K562 (cell line): ENCODE measurements around the gene POMGNT1. TPM values are rescaled to one million over a fixed set of nuclear protein-coding genes. Genes with fewer than 3 reads are reported as not detected.

Experiments
- ELF4 ChIP-seq: fragments of 450-650 bp; formaldehyde crosslinking; IDR thresholded peaks from 2 replicates; pipeline ENCODE4 v1.4.0; 2022; ENCODE audit warnings: missing genetic modification characterization
- HDAC6 ChIP-seq: IDR thresholded peaks from 2 replicates; pipeline ENCODE4 v1.6.1; 2012; ENCODE audit warnings: low read depth, mild to moderate bottlenecking, control low read depth, inconsistent platforms, low read length, moderate library complexity
- LARP7 ChIP-seq: fragments of 450-650 bp; IDR thresholded peaks from 2 replicates; pipeline ENCODE4 v1.6.1; 2016
- MCM7 ChIP-seq, 2 experiments: fragments of 450-650 bp; IDR thresholded peaks; 2 replicates each; pipeline ENCODE4 v1.6.1; 2016 to 2018
- NR2C1 ChIP-seq, 2 experiments: fragments of 450-650 bp; IDR thresholded peaks; 2 replicates each; pipeline ENCODE4 v1.6.1; 2017; ENCODE audit warnings: mild to moderate bottlenecking in 2 of 2, antibody characterized with exemption in 1 of 2, inconsistent platforms in 1 of 2, missing compliant biosample characterization in 1 of 2, missing genetic modification characterization in 1 of 2
- PHB ChIP-seq: fragments of 250-450 bp; sonication (Bioruptor Pico); IDR thresholded peaks from 2 replicates; pipeline ENCODE4 v1.5.0; 2021
- TBP ChIP-seq: optimal IDR thresholded peaks from 2 replicates; pipeline ENCODE3; 2011; ENCODE audit warnings: low read depth, low read length, improper control_type of control experiment
- ZBTB26 ChIP-seq: fragments of 450-650 bp; formaldehyde crosslinking; IDR thresholded peaks from 2 replicates; pipeline ENCODE4 v1.4.0; 2022; ENCODE audit warnings: missing genetic modification characterization
- ZNF518B ChIP-seq: fragments of 250-450 bp; sonication (Bioruptor Pico); IDR thresholded peaks from 2 replicates; pipeline ENCODE4 v1.5.0; 2021; ENCODE audit warnings: mild to moderate bottlenecking, moderate library complexity
- ZNF766 ChIP-seq: fragments of 200-800 bp; sonication (Bioruptor generic); conservative IDR thresholded peaks from 2 replicates; pipeline ENCODE4 v1.6.1; 2016; ENCODE audit warnings: missing genetic modification characterization, missing compliant biosample characterization
- polyA plus RNA-seq, 8 experiments: library from polyadenylated mRNA; depleted of rRNA in 4 of 8; stranded (reverse) in 5 of 8; unstranded in 3 of 8; fragments of >200 nt; fragmentation: Nextera tagmentation in 2 of 8; fragmentation: Illumina TruSeq in 1 of 8; extraction: Ambion mirVana in 2 of 8; extraction: Trizol in 1 of 8; gene quantifications; 2 replicates each; pipeline versions ENCODE4 v1.2.1 to v1.2.3, GENCODE V29; 2011 to 2014; ENCODE audit warnings: inconsistent platforms in 1 of 8, missing spikeins in 1 of 8
- total RNA-seq, 7 experiments: library from RNA; depleted of rRNA in 6 of 7; stranded (reverse); fragments of >200 nt in 6 of 7; fragmentation: Illumina TruSeq in 2 of 7; extraction: Trizol in 2 of 7; gene quantifications; 2 replicates each; pipeline versions ENCODE4 v1.2.1 to v1.2.3, GENCODE V29; 2011 to 2021; ENCODE audit warnings: low replicate concordance in 1 of 7

Gene POMGNT1
- total and polyA plus RNA-seq, 9 of the 15 experiments (the other 6 are each of a cell fraction or from before 2014, with no cell fraction given): 14.1 to 58.9 (median 37.8) TPM

GRCh38 chr1:46179138-46180081 lies 18.8 kb downstream of the POMGNT1 start (continued):
- TF ChIP-seq LARP7 (peak; percentile 99), ZNF766 (CRISPR knock-in tag) (no peak), NR2C1 (IDR thresholded peaks at IDR 0.05) (peak; percentile 31; the same call in 1 of the 2 replicates), NR2C1 (tag; IDR thresholded peaks at IDR 0.05) (no peak), ZBTB26 (peak; percentile 96), HDAC6 (no peak), PHB (no peak), ELF4 (peak; percentile 96), MCM7 (IDR thresholded peaks at IDR 0.05) (0 out of 4 replicates have a peak, but pooled peaks of 1 of the 2 experiments have one; percentile 83), ZNF518B (CRISPR knock-in tag) (no peak), TBP (no peak)
